Muscle of back (tissue), 11 donors: ENCODE data around the gene NPAS1. TPM values are rescaled to one million over a fixed set of nuclear protein-coding genes. Genes with fewer than 3 reads are reported as not detected.
"Not testable (repeated sequence)": the region's sequence is repeated elsewhere in the genome, so short reads cannot be mapped to it uniquely, and the experiment has no call there.

Experiments
- DNase-seq, 3 donors: peaks; one replicate each; pipeline versions ENCODE4 v3.0.0 to v3.0.0-alpha.2; 2013
- polyA plus RNA-seq, 10 donors: library from polyadenylated mRNA; unstranded; fragments of 120-200 nt; gene quantifications; one replicate each; pipeline ENCODE4 v1.2.1, GENCODE V29; 2013; ENCODE audit not compliant: insufficient read length in 10 of 10

Gene NPAS1
- polyA plus RNA-seq, 10 donors: 0.74 to 3.9 (median 2.6) TPM

GRCh38 chr19:47075941-47076340 lies 56.3 kb downstream of the NPAS1 start:
- no peak for DNase-seq

- DNase-seq: not testable (repeated sequence)
These were observed 58.7 kb downstream of the NPAS1 start for GRCh38 chr19:47078351-47078750.

- no peak for DNase-seq
These were observed 61.5 kb downstream of the NPAS1 start for GRCh38 chr19:47081095-47081494.

GRCh38 chr19:47082493-47082892 lies 62.9 kb downstream of the NPAS1 start:
- DNase-seq: no peak

GRCh38 chr19:47084879-47085439 lies 65.3 kb downstream of the NPAS1 start:
- no peak for DNase-seq

- DNase-seq: no peak
These were observed 66.6 kb downstream of the NPAS1 start for GRCh38 chr19:47086280-47086679.

GRCh38 chr19:47089767-47090350 lies 70.2 kb downstream of the NPAS1 start:
- no peak for DNase-seq

GRCh38 chr19:47093254-47093653 lies 73.6 kb downstream of the NPAS1 start:
- no peak for DNase-seq

- DNase-seq: no peak
These were observed 74.2 kb downstream of the NPAS1 start for GRCh38 chr19:47093841-47094240.

- DNase-seq: no peak
These were observed 75.2 kb downstream of the NPAS1 start for GRCh38 chr19:47094557-47095475.

Other genes starting within 250 kb of the NPAS1 start
- gene SLC1A5, start 231.2 kb upstream of the NPAS1 start, polyA plus RNA-seq: 10 to 100 TPM; 17.0 to 33.9 (median 21.3) TPM
- gene AP2S1, start 169.0 kb upstream of the NPAS1 start, polyA plus RNA-seq: 10 to 100 TPM; 40.2 to 80.4 (median 54.6) TPM
- gene ARHGAP35, start 158.8 kb upstream of the NPAS1 start, polyA plus RNA-seq: 10 to 100 TPM; 32.3 to 44.8 (median 37.1) TPM
- gene TMEM160, start 28.8 kb downstream of the NPAS1 start, polyA plus RNA-seq: 10 to 100 TPM in 2 of 10 donors, 1 to 10 TPM in 8; 4.4 to 10.1 (median 6.6) TPM
- 10 to 100 TPM; 22.2 to 31.5 (median 25.2) TPM for gene ZC3H4, start 93.9 kb downstream of the NPAS1 start, polyA plus RNA-seq
- 100 to 1,000 TPM in 1 of 10 donors, 10 to 100 TPM in 9; 67.1 to 104 (median 83.3) TPM for gene SAE1, start 111.0 kb downstream of the NPAS1 start, polyA plus RNA-seq
- gene BBC3, start 211.4 kb downstream of the NPAS1 start, polyA plus RNA-seq: 1 to 10 TPM; 1.7 to 3.8 (median 2.4) TPM
- gene CCDC9, start 236.7 kb downstream of the NPAS1 start, polyA plus RNA-seq: 10 to 100 TPM; 15.3 to 22.4 (median 19.1) TPM